ENCODE measurements around the gene RPRD1B. TPM values are rescaled to one million over a fixed set of nuclear protein-coding genes. Genes with fewer than 3 reads are reported as not detected.
A peak's percentile ranks its signal among the peaks of the same experiment; 100 is the strongest.

The RPRD1B gene
- total and polyA plus RNA-seq, 2 of the 4 experiments (the other 2 are of a cell fraction), result 8.4 to 9.9 TPM

DNA sequence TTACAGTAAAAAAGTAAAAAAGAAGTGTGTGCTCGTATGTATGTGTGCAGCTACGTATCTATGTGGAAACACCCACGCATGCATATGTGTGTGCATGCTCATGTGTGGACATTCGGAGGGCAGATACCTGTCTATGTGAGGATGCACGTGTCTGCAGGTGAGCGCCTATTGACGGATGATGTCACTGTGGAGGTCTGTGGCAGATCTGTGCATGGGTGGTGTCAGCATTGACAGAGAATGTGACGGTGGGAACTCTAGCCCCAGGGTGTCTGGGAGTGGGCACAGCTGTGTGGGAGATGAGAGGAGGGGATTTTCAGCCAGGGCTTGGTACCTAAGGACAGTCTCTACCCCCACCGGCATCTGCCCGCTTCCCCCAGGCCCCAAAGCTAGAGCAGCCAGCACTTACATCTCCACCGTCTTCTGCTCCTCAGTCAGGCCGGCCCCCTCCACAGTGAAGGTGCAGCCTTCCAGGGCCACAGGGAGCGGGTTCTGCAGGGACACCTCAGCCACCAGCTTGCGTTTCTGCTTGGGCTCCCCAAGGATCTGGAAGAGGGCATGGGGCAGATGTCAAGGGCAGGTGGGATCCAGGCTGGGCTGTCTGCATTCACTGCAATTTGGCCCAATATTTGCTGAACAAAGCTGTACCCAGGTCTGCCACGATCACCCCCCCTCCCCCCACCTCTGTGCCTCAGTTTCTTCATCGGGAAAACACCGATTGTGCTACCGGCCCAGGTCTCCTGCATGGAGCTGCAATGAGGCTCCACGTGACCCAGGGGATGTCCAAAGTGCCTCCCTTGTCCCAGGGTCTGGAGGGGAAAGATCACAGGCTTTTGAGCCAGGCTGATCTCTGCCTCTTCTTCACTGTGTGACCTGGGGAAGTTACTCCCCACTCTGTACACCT lies 97.4 kb downstream of the RPRD1B start:
- H3K4me2 ChIP-seq (ENCODE audit: low read depth, low read length), result no peak overlapping the region
- no peak overlapping the region for H4K8ac ChIP-seq (ENCODE audit: low read depth in 2 of 2, low read length in 2 of 2)
- H4K20me1 ChIP-seq (ENCODE audit: insufficient read depth, low read length), result no peaks in the 10 kb centered on the region; the same call in 1 of the 2 replicates
- intact Hi-C loops (cut with micrococcal nuclease), result no loop called here
- no peak overlapping the region for H2BK20ac ChIP-seq (ENCODE audit: low read depth, low read length)
- no TSS peak for BruUV-seq (replicated peaks)
- no peaks in the 10 kb centered on the region for H3K27me3 ChIP-seq (ENCODE audit: control insufficient read depth, insufficient read depth, low read length)
- in situ Hi-C loops (cut with MboI; ENCODE audit: low sequenced_read_pairs), result no loop called here
- dilution Hi-C loops (cut with HindIII; ENCODE audit: low sequenced_read_pairs, unreplicated experiment), result no loop called here
- no peak overlapping the region for H4K91ac ChIP-seq (ENCODE audit: insufficient read depth, low read depth, low read length)
- H3K9me3 ChIP-seq (ENCODE audit: control insufficient read depth, insufficient read depth, low read length), result no peaks in the 10 kb centered on the region
- peaks cover 19% of the 10 kb centered on the region for H3K4me1 ChIP-seq (ENCODE audit: control insufficient read depth, insufficient read depth, low read length)
- TF ChIP-seq RAD21 (IDR thresholded peaks at IDR 0.05; ENCODE audit: low read length) (no peak), MAZ (IDR thresholded peaks at IDR 0.05; ENCODE audit: borderline replicate concordance, low read depth, low read length) (no peak), MAFK (IDR thresholded peaks at IDR 0.05; ENCODE audit: low read depth, low read length) (no peak), CTCF (conservative IDR thresholded peaks at IDR 0.05; ENCODE audit: low read depth, low read length) (no peak), CHD1 (IDR thresholded peaks at IDR 0.05; ENCODE audit: low read depth, low read length) (no peak), RFX5 (IDR thresholded peaks at IDR 0.05; ENCODE audit: low read depth, low read length) (no peak)
- TF ChIP-seq, protein P1, sequence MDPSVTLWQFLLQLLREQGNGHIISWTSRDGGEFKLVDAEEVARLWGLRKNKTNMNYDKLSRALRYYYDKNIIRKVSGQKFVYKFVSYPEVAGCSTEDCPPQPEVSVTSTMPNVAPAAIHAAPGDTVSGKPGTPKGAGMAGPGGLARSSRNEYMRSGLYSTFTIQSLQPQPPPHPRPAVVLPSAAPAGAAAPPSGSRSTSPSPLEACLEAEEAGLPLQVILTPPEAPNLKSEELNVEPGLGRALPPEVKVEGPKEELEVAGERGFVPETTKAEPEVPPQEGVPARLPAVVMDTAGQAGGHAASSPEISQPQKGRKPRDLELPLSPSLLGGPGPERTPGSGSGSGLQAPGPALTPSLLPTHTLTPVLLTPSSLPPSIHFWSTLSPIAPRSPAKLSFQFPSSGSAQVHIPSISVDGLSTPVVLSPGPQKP (IDR thresholded peaks at IDR 0.05; ENCODE audit: borderline replicate concordance, low read depth, low read length), result no peak
- TF ChIP-seq, protein P2, sequence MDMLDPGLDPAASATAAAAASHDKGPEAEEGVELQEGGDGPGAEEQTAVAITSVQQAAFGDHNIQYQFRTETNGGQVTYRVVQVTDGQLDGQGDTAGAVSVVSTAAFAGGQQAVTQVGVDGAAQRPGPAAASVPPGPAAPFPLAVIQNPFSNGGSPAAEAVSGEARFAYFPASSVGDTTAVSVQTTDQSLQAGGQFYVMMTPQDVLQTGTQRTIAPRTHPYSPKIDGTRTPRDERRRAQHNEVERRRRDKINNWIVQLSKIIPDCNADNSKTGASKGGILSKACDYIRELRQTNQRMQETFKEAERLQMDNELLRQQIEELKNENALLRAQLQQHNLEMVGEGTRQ (IDR thresholded peaks at IDR 0.05; ENCODE audit: low read depth, low read length), result no peak
- no peak overlapping the region for H3K4me3 ChIP-seq (ENCODE audit: insufficient read depth, low read depth, low read length)
- H3K9ac ChIP-seq (ENCODE audit: low read depth, low read length), result no peak overlapping the region
- no peak overlapping the region for H2AFZ ChIP-seq (replicated peaks; ENCODE audit: low read length, poor library complexity)
- no peak overlapping the region for H3K27ac ChIP-seq (ENCODE audit: insufficient read depth, low read length)
- H2BK5ac ChIP-seq (ENCODE audit: low read depth, low read length, poor library complexity, severe bottlenecking), result no peak overlapping the region
- H3K4ac ChIP-seq (ENCODE audit: low read depth, low read length), result no peak overlapping the region
- peaks cover 0 to 9% of the 10 kb centered on the region in 2 experiments; a peak in 2 of 4 replicates for H3K79me1 ChIP-seq (ENCODE audit: low read depth in 1 of 2, low read length in 2 of 2)
- ChIA-PET CTCF (interaction anchor here (1.0 to 1.1 kb wide), 2 partner anchors 57 to 91 kb away, joined by 4 to 5 read pairs; no protein-coding TSS in a partner anchor), POLR2A (ENCODE audit: unreplicated experiment) (no interaction called here)
- H3K18ac ChIP-seq (ENCODE audit: low read depth, low read length), result no peak overlapping the region
- peak overlapping the region; percentile 12; the same call in 1 of the 2 replicates for H2AK5ac ChIP-seq (ENCODE audit: low read depth, low read length)
- no peak overlapping the region for H4K5ac ChIP-seq (ENCODE audit: low read depth, low read length)
- WGBS, 2 experiments (ENCODE audit: extremely low coverage in 2 of 2, insufficient read length in 1 of 2), result 89% methylated on average over 6 of the region's 19 CpGs; no CpG with 5 or more reads in 1 of the 2 experiments
- H2BK120ac ChIP-seq (ENCODE audit: low read depth, low read length), result no peak overlapping the region
- H3K56ac ChIP-seq (ENCODE audit: extremely low read depth, insufficient read depth, low read length), result no peak overlapping the region
- no peak overlapping the region for H3K23ac ChIP-seq (ENCODE audit: low read depth, low read length)
- H2BK15ac ChIP-seq (ENCODE audit: low read depth, low read length), result no peak overlapping the region
- no peak overlapping the region for H3K14ac ChIP-seq (replicated peaks; ENCODE audit: low read depth, low read length)
- peaks cover 24% of the 10 kb centered on the region for H3K9me1 ChIP-seq (ENCODE audit: insufficient read depth, low read length)
- peaks cover 54% of the 10 kb centered on the region for H3K36me3 ChIP-seq (ENCODE audit: control insufficient read depth, insufficient read depth, low read length)
- ATAC-seq (ENCODE audit: low read depth) (no peak), DNase-seq (no peak)
- no peak overlapping the region for H2AK9ac ChIP-seq (replicated peaks; ENCODE audit: low read depth, low read length, poor library complexity)

Measured in IMR-90 (cell line).